GM19238 (cell line): ENCODE measurements around the gene LYSMD4.
A peak's percentile ranks its signal among the peaks of the same experiment; 100 is the strongest.
"Not testable (repeated sequence)": the region's sequence is repeated elsewhere in the genome, so short reads cannot be mapped to it uniquely, and the experiment has no call there.

Experiments used
- DNase-seq: peaks from one replicate; pipeline ENCODE4 v3.0.0; 2011; ENCODE audit warnings: low spot score; ENCODE audit not compliant: insufficient read length

The LYSMD4 gene

GRCh38 chr15:99733268-99734039 lies at the start of gene LYSMD4:
TSS of gene LYSMD4 (minus strand) at chr15:99733437. CDS start at chr15:99731999, 1,438 bp downstream.
- peak; percentile 98 for DNase-seq

- not testable (repeated sequence) for DNase-seq
Measured at GRCh38 chr15:99782029-99782428, 48.8 kb upstream of the LYSMD4 start.

- DNase-seq: no peak
Measured at GRCh38 chr15:99777144-99777543, 43.9 kb upstream of the LYSMD4 start.

- DNase-seq: no peak
Measured at GRCh38 chr15:99764522-99764921, 31.3 kb upstream of the LYSMD4 start.

GRCh38 chr15:99763827-99764226 lies 30.6 kb upstream of the LYSMD4 start:
- DNase-seq: no peak

GRCh38 chr15:99762288-99762687 lies 29.1 kb upstream of the LYSMD4 start:
- DNase-seq: no peak

GRCh38 chr15:99755692-99756409 lies 22.6 kb upstream of the LYSMD4 start:
- DNase-seq: peak; percentile 67

- DNase-seq: no peak
Measured at GRCh38 chr15:99753066-99753465, 19.8 kb upstream of the LYSMD4 start.

- DNase-seq: no peak
Measured at GRCh38 chr15:99752556-99752955, 19.3 kb upstream of the LYSMD4 start.

GRCh38 chr15:99750326-99750725 lies 17.1 kb upstream of the LYSMD4 start:
- not testable (repeated sequence) for DNase-seq

GRCh38 chr15:99749386-99749785 lies 16.1 kb upstream of the LYSMD4 start:
- DNase-seq: no peak

GRCh38 chr15:99745370-99746086 lies 12.3 kb upstream of the LYSMD4 start:
- DNase-seq: no peak

- no peak for DNase-seq
Measured at GRCh38 chr15:99744142-99744541, 10.9 kb upstream of the LYSMD4 start.

GRCh38 chr15:99741835-99742234 lies 8.6 kb upstream of the LYSMD4 start:
- no peak for DNase-seq

GRCh38 chr15:99738021-99738847 lies 5.0 kb upstream of the LYSMD4 start:
- no peak for DNase-seq

- no peak for DNase-seq
Measured at GRCh38 chr15:99736702-99737101, 3.5 kb upstream of the LYSMD4 start.

GRCh38 chr15:99735868-99736267 lies 2.6 kb upstream of the LYSMD4 start:
- DNase-seq: no peak

GRCh38 chr15:99734575-99734974 lies 1.3 kb upstream of the LYSMD4 start:
- no peak for DNase-seq

- DNase-seq: not testable (repeated sequence)
Measured at GRCh38 chr15:99734040-99734291, 729 bp upstream of the LYSMD4 start.

- DNase-seq: no peak
Measured at GRCh38 chr15:99732751-99733267, 428 bp downstream of the LYSMD4 start.

GRCh38 chr15:99732124-99732750 lies 1.0 kb downstream of the LYSMD4 start:
- DNase-seq: no peak
